NCI-H526 treated with DMSO at 0.1 percent for 48 hours (cell line): ENCODE results near the gene DCUN1D5.
"Not testable (repeated sequence)": the region's sequence is repeated elsewhere in the genome, so short reads cannot be mapped to it uniquely, and the experiment has no call there.

Source experiments
- DNase-seq: peaks from one replicate; lab custom pipeline; 2025; lab: John Stamatoyannopoulos, UW

DCUN1D5 gene

DNA sequence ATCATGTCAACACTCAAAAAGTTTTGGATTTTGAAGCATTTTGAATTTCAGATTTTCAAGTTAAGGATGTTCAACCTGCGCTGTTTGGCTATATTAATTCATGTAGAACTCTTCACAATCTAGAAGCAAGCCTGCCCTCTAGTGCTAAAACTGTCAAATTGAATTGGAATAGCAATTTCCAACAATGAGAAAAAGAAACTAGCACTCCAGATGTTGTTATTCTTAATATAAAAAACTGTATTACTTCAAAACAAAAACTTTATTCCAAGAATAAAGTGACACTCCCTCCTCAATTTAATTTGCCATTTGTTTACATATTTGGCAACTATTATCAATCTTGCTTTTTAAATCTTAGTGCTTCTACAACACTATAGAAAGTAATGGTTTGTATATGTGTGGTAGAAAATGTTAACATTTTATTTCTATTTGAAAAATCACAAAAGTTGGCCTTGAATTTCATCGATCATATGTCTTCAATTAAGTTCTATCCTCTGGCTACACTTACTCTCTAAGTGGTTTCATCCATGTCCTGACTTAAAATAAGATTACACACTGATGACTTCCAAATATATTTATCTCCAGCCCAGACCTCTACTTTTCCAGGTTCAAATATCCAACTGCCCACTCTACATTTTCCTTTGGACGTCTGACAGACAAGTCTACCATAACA, 36.6 kb downstream of the DCUN1D5 start:
- DNase-seq = peak; percentile 38

DNA sequence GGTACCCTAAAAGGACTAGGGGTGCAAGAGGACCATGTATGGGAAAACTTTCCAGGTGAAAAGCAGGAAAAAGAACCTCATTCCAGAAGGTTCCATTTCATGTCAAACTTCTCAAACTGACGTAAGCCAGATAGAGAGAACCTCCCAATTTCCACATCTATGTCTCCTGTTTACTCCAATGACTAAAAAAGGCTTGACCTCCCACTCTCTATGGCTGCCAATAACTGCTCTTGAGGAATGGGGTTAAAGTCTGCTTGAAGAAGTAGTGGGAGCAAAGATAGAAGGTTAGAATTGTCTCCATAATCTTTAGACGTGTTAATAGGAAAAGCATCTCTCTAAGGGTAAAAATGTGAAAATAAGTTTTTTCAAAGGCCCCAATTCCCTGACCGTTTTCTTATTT, 38.0 kb downstream of the DCUN1D5 start:
- DNase-seq = no peak

DNA sequence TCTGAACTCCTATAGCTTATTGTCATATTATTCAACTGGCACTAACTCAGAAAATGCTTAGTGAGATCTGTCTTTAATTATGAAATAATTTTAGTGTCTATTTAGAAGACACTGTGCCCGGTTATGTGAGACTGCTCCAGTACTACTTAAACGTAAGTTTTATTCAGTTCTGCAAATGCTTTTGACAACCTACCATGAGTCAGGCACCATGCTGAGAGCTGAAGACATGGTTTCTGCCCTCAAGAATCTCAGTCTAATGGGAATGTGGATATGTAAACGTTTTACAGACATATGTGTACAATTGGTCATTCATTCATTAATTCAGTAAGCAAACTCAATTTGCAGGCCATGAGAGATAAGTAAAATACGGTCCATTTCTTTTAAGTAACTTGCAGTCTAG, 40.0 kb downstream of the DCUN1D5 start:
- no peak for DNase-seq

DNA sequence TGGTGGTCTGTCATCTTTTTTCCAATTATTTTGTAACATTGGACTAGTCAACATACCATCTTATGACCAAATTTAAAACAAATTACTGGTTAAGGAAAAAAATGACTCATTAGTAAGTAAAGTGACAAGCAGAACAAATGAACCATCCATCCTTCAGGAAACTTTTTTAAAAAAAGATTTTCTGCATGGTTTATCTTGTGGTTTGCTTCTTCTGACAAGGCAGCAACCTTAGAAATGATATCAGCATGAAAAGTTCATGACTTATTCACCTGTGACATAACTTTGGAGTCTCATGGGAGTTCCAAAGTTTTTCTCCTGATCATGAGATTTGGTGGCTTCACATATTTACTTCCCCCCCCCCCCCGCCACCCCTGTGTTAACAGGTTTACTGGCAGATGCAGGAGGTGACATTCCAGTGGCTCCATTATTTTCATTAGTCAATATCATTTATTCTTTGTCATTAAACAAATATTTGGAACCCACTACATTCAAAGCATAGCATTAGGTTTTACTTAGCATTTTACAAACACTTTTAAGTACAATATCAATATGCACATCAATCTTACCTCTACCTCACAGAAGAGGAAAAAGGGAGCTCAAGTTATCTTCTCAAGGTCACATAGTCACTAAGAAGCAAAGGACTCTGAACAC, 40.7 kb downstream of the DCUN1D5 start:
- DNase-seq = no peak

DNA sequence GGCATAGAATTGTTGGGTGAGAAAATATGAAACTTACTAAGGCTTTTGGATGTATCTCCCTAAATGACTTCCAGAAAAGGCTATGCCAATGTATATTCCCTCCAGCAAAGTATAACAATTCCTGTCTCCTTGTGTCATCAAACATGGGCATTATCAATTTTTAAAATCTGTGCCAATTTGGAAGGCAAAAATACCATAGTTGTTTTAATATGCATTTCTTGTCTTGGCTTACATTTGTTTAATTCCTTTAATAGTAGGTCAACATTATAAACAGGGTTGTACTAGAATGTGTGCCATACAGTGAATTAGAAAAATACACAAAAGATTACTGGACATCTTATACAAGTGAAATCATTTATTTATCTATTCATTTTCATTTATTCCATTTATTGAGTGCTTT, 41.6 kb downstream of the DCUN1D5 start:
- no peak for DNase-seq

DNA sequence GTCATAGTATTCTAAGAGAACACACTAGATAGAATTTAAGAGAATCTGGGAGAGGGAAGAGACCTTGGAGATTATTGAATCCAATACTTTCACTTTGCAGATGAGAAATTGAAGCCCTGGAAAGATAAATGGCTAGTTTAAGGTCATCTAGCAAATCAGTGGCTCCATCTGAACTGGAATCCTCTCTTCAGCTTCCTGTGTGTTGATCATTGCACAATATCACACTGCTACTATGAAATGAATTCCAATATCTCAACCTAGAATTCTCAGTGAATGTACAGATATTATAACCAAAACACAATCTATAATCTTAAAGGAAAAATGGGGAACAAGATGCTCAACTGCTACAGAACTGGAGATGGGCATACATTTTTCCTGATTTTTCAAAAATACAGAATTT, 44.1 kb downstream of the DCUN1D5 start:
- DNase-seq = no peak

DNA sequence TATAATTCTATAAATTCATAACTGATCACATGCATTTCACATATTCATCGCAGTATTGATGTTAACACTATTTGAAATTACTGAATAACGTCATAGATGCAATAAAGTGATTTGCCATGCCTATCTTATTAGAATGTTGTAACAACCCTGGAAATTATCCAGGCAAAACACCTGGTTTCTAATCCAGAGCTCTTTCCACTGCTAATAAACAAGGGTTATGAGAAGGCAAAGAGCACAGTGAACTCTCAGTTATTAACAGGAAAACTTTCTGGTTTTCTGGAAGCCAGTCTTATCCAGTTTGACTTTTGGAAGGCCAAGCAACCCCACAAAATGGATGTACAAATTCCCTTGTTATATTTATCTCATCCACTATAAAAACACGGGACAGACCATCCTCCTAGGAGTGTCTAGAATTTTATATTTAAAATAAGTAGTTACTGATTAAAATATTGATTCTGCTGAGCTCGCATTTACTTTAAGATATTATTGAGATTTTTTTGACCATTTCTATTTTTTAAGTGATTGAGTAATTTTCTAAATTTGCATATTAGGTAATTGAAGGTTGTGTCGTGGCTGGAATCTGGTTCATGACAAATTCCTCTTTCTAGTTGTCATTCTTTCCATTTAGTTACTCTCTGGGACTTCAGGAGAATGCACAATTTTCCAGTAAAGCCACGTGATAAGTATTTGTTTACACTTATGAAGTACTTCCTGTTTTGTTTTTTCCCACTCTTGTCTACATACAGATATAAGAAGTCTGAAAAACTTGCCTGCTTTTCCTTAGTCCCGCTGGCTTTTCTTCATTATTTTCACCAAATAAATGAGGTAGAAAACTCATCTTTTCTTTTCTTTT, 47.9 kb downstream of the DCUN1D5 start:
- no peak for DNase-seq

DNA sequence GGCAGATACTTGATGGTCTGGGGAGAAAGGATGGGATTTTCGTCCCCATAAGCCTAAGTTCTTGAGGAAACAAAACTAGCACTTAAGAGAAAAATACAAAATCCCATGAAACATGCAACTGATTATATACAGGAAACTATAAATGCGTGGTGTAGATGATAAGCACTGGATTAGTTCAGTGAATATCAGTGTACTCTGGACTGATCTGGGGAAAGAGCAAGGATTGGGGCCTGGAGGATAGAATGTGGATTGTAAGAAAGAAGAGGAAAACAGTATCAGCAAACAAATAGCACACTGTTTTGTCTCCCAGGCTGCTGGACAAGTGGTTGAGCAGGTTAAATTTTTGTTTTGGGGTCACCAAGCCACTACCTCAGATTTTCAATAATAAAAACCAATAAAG, 49.8 kb downstream of the DCUN1D5 start:
- DNase-seq = no peak

DNA sequence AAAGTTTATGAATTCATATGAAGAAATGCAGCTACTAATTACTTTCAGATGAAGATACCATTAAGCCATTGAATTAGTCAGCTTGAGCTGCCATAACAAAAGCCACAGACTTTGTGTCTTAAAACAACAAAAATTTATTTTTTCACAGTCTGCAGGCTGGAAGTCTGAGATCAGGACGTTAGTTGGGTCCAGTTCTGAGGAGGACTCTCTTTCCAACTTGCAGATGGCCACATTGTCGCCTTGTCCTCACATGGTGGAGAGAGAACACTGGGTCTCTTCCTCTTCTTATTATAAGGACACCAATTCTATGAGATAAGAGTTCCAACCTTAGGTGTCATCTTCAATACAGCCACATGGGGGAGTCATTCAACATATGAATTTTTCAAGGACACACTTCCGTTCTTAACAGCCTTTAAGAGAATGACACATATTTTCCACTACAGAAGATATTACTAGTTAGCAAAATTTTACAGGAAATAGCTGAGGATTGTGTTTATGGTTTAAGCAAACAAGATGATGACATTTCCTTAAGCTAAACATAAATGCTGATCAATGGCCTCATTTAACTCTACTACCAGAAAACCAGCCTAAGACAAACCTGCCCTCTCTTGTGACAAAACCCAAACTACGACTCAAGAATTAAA, 56.0 kb downstream of the DCUN1D5 start:
- peak; percentile 85 for DNase-seq

DNA sequence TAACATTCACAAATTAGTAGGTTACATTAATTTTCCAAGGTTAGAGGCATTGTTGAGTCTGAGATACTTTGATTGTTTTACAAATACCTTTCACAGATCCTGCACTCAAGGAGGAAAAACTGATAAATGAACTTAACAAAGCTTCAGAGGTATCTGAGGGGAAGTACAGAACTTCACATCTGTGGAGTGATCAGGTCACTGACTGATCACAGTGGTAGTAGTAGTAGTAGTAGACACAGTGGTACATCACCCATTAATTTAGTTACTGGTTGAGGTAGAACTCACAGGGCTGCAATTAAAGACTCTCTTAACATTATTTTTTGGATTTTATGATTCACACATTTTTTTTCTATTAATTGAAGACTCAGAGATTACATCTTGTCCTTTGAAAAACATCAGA, 56.7 kb downstream of the DCUN1D5 start:
- no peak for DNase-seq

DNA sequence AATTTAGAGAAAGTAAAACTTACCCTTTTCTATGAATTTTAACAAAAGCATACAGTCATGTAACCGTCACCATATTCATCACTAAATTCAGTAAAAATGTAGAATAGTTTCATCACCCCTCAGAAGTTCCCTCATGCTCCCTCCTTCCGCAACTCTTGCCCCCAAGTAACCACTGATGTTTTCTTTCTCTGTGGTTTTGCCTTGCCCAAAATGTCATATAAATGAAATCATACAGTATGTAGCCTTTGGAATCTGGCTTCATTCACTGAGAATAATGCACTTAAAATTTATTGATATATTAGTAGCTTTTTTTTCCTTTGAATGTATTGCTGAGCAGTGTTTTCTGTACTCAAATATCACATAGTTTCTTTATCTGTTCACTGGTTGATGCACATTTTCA, 60.1 kb downstream of the DCUN1D5 start:
- DNase-seq = no peak

DNA sequence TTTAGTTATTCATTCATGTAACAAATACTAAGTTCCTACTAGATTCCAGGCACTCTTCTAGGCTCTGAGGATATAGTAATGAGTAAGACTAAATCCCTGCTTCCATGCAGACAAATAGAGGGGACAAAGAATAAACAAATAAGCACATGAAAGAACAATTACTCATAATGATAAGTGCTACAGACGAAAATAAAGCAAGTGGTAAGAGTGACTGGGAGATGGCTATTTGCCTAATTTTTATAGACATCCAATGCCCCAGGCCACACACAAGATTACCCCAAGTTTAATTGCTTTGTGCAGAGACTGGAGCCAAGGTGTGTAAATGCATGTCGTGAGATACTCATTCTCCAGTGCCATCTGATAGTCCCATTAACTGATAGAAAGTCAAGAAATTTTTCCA, 62.6 kb downstream of the DCUN1D5 start:
- no peak for DNase-seq

DNA sequence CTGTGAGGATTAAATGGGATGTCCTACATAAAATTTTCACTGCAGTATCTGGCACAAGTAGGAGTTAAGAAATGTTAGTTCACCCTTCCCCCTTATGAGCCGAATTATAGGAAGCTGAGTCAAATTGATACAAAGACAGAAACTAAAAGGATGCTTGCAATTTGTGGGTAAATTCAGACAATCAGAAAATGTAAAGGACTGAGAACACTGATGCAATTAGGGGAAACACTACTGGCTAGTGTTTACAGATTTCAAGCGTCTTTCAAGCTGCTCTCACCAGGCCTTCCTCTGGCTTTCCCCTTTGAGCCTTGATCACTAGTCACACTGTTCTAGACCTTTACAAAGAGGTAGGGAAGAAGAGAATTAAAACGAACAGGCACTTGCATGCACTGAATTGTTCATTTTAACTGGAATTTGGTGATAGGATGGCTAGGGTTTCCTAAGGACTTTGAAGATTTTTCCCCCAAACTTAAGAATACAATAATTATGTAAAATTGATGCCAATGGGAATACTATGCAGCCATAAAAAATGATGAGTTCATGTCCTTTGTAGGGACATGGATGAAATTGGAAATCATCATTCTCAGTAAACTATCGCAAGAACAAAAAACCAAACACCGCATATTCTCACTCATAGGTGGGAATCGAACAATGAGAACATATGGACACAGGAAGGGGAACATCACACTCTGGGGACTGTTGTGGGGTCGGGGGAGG, 63.5 kb downstream of the DCUN1D5 start:
- DNase-seq = not testable (repeated sequence)

DNA sequence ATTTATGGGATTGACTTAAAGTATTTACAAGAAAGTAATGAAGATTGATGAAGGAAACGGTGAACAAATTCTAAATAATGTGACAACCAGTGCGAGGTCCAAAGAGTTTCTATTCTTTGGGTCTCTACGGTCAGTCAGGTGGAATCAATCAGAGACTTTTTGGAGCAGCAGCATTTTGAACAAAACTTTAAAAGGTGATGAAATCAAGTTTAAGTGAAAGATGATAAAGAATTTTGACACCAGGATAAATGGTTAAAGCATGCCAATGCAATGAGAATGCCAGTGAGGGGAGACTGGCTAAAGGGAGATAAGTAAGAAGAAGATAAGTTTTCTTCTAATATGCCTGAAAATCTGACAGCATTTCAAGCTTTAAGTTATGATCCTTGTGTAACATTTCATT, 67.9 kb downstream of the DCUN1D5 start:
- no peak for DNase-seq

DNA sequence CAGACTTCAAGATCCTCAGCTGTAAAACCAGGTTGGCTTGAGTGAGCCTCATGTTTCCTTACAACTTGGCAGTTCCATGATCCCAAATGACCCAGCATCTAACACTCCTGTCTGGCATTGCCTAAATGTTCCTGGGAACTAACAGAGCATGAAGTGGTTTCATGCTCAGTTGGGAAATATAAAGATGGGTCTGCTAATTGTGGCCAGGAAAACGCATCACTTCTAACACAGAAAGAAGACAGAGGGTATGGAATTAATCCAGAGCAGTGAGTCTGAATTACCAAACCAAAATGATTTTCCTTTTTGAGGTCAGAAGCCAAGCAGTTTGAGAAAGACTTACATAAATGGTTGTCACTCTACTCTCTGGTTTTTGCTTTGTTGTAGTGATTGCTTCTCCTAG, 75.9 kb downstream of the DCUN1D5 start:
- no peak for DNase-seq

DNA sequence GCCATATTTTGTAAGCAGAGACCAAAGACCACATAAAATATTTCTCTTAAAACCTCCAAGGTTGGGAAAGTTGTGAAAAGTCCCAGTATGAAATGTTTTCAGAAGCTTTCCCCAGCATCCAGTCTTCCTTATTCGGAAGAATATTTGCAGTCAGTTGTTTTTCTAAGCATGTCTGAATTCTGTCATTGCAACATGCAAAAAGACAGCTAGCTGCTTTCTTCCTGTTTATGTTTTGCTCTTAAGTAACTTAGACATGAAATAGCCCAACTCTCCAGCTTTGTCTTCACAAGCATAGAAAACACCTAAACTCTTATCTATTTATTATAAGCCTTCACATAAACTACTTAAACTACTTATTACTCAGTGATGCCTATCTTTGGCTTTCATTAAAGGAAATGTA, 78.5 kb downstream of the DCUN1D5 start:
- DNase-seq = no peak
